ENCODE results near the gene XPO6. TPM values are rescaled to one million over a fixed set of nuclear protein-coding genes. Genes with fewer than 3 reads are reported as not detected.

The XPO6 gene
- total RNA-seq, 1 donor from 2014 or later: 232 TPM

DNA sequence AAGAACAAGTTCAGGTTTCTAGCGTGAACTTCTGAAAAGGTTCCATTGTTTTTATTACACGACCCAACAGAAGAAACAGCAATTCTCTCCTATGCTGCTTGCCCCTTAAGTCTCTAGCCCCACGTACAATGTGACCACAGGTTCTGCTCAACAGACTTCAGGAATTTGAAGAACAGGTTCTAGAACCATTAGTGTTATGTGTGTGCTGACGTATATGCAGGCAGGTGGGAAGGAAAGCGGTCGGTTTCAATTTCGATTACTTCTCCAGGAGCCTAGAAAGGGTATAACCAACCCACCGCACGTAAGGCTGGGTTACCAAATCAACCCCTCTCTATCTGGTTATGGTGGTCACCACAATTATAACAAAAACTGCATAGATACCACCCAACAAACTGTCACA is 39.4 kb downstream of the XPO6 start:
- H3K4me3 Mint-ChIP-seq (ENCODE audit: unreplicated experiment): no peak overlapping the region
- peaks cover 7% of the 10 kb centered on the region for H3K36me3 Mint-ChIP-seq (ENCODE audit: unreplicated experiment)
- H3K27ac Mint-ChIP-seq (ENCODE audit: unreplicated experiment): no peak overlapping the region
- TF ChIP-seq CTCF (IDR thresholded peaks at IDR 0.05; ENCODE audit: partially characterized antibody, unreplicated experiment): no peak
- H3K4me1 Mint-ChIP-seq (ENCODE audit: low read depth, unreplicated experiment): no peaks in the 10 kb centered on the region
- H3K9me3 Mint-ChIP-seq (ENCODE audit: unreplicated experiment): peaks cover 5% of the 10 kb centered on the region
- no peak for DNase-seq
- H3K27me3 Mint-ChIP-seq (ENCODE audit: unreplicated experiment): peaks cover 4% of the 10 kb centered on the region

DNA sequence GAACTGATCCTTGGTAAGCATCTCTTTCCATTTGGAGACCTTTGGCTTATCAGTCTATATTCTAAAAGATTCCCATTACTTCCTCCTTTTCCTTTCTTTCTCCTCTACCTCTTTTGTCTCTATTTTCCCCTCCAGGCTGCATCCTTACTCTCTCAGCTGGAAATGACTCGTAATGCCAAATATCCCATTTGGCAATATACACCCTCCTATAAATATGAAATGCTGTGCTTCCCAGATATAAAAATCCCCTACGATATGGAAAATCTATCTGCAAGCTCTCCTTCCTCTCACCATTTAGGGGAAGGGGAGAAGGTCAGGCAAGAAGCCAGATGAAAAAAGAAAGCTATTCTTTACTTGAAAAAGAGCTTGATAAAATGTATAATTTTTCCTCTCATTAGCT is 39.9 kb downstream of the XPO6 start:
- H3K27ac Mint-ChIP-seq (ENCODE audit: unreplicated experiment): no peak overlapping the region
- H3K4me3 Mint-ChIP-seq (ENCODE audit: unreplicated experiment): no peak overlapping the region
- H3K27me3 Mint-ChIP-seq (ENCODE audit: unreplicated experiment): peaks cover 4% of the 10 kb centered on the region
- no peaks in the 10 kb centered on the region for H3K4me1 Mint-ChIP-seq (ENCODE audit: low read depth, unreplicated experiment)
- no peak for TF ChIP-seq CTCF (IDR thresholded peaks at IDR 0.05; ENCODE audit: partially characterized antibody, unreplicated experiment)
- DNase-seq: no peak
- H3K36me3 Mint-ChIP-seq (ENCODE audit: unreplicated experiment): peaks cover 7% of the 10 kb centered on the region
- H3K9me3 Mint-ChIP-seq (ENCODE audit: unreplicated experiment): peaks cover 7% of the 10 kb centered on the region

GRCh38 chr16:28168991-28169554 is 42.7 kb downstream of the XPO6 start:
- TF ChIP-seq CTCF (IDR thresholded peaks at IDR 0.05; ENCODE audit: partially characterized antibody, unreplicated experiment): no peak
- no peaks in the 10 kb centered on the region for H3K4me1 Mint-ChIP-seq (ENCODE audit: low read depth, unreplicated experiment)
- H3K27me3 Mint-ChIP-seq (ENCODE audit: unreplicated experiment): peaks cover 4% of the 10 kb centered on the region
- no peak overlapping the region for H3K27ac Mint-ChIP-seq (ENCODE audit: unreplicated experiment)
- H3K9me3 Mint-ChIP-seq (ENCODE audit: unreplicated experiment): peaks cover 3% of the 10 kb centered on the region
- H3K4me3 Mint-ChIP-seq (ENCODE audit: unreplicated experiment): no peak overlapping the region
- DNase-seq: no peak
- no peaks in the 10 kb centered on the region for H3K36me3 Mint-ChIP-seq (ENCODE audit: unreplicated experiment)

- Mint-ChIP-seq H3K36me3 (ENCODE audit: unreplicated experiment) (no peaks in the 10 kb centered on the region), H3K27ac (ENCODE audit: unreplicated experiment) (no peak overlapping the region), H3K9me3 (ENCODE audit: unreplicated experiment) (peaks cover 3% of the 10 kb centered on the region), H3K27me3 (ENCODE audit: unreplicated experiment) (peaks cover 4% of the 10 kb centered on the region), H3K4me1 (ENCODE audit: low read depth, unreplicated experiment) (no peaks in the 10 kb centered on the region), H3K4me3 (ENCODE audit: unreplicated experiment) (no peak overlapping the region)
- no peak for DNase-seq
- no peak for TF ChIP-seq CTCF (IDR thresholded peaks at IDR 0.05; ENCODE audit: partially characterized antibody, unreplicated experiment)
Measured at GRCh38 chr16:28167730-28168129, 44.0 kb downstream of the XPO6 start.

DNA sequence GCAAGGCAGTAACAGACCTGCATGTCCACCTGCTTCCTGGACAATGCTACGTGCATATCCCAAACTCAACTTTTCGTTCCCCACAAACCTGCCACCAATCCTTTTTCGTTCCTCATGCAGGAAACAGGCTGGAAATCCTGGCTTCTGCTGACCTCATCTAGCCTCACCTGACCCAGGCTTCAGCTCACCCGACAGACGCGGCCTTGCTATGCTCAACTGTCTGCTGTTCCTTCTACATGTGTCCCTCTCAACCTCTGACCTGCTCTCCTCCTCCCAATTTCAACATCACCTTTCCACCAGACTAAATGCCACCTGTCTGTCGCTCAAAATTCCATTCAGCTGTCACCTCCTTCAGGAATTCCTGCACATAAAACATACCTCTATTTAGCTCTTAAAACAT is 44.5 kb downstream of the XPO6 start:
- Mint-ChIP-seq H3K9me3 (ENCODE audit: unreplicated experiment) (peaks cover 3% of the 10 kb centered on the region), H3K27me3 (ENCODE audit: unreplicated experiment) (peaks cover 4% of the 10 kb centered on the region), H3K27ac (ENCODE audit: unreplicated experiment) (no peak overlapping the region), H3K4me3 (ENCODE audit: unreplicated experiment) (no peak overlapping the region), H3K36me3 (ENCODE audit: unreplicated experiment) (no peaks in the 10 kb centered on the region), H3K4me1 (ENCODE audit: low read depth, unreplicated experiment) (no peaks in the 10 kb centered on the region)
- no peak for TF ChIP-seq CTCF (IDR thresholded peaks at IDR 0.05; ENCODE audit: partially characterized antibody, unreplicated experiment)
- DNase-seq: no peak
